WTC11 (cell line): ENCODE measurements around the gene WDR27. TPM values are rescaled to one million over a fixed set of nuclear protein-coding genes. Genes with fewer than 3 reads are reported as not detected.

Experiments used
- ATAC-seq: fragments of 200-7000 bp; cut with Tn5 transposase; 2 replicates; pipeline ENCODE4 v1.10.0; 2021; ENCODE audit warnings: mild to moderate bottlenecking, moderate library complexity
- CTCF ChIA-PET: fragments of 300-600 bp; sonication (Branson Sonifier 250); formaldehyde crosslinking; loops from one replicate; lab custom pipeline; 2021; ENCODE audit warnings: antibody characterized with exemption; lab: Charles Lee
- POLR2A ChIA-PET: fragments of 350-600 bp; sonication (Branson Sonifier 250); formaldehyde crosslinking; loops from one replicate; lab custom pipeline; 2021; ENCODE audit warnings: antibody characterized with exemption; lab: Charles Lee
- DNase-seq: peaks from one replicate; pipeline ENCODE4 v3.0.0; 2021; ENCODE audit warnings: low spot score
- H3K27ac Mint-ChIP-seq: 2 replicates; pipeline ENCODE4 v1.8.0; 2021; ENCODE audit warnings: mixed read lengths
- H3K27me3 Mint-ChIP-seq: 2 replicates; pipeline ENCODE4 v1.8.0; 2021; ENCODE audit warnings: low read depth, mild to moderate bottlenecking, moderate library complexity, mixed read lengths
- H3K36me3 Mint-ChIP-seq: 2 replicates; pipeline ENCODE4 v1.8.0; 2021; ENCODE audit warnings: mixed read lengths
- H3K4me1 Mint-ChIP-seq: 2 replicates; pipeline ENCODE4 v1.8.0; 2022; ENCODE audit warnings: mixed read lengths
- H3K4me3 Mint-ChIP-seq: 2 replicates; pipeline ENCODE4 v1.8.0; 2021; ENCODE audit warnings: mild to moderate bottlenecking, moderate library complexity, mixed read lengths
- H3K9me3 Mint-ChIP-seq: 2 replicates; pipeline ENCODE4 v1.8.0; 2021; ENCODE audit warnings: mixed read lengths
- ATF2 ChIP-seq: sonication (generic); formaldehyde crosslinking; IDR thresholded peaks from 2 replicates; pipeline ENCODE4 v1.8.1; 2022; ENCODE audit warnings: low read depth, missing genetic modification reagents, borderline replicate concordance
- CBFB ChIP-seq: sonication (generic); formaldehyde crosslinking; IDR thresholded peaks from 2 replicates; pipeline ENCODE4 v1.8.1; 2022; ENCODE audit warnings: mild to moderate bottlenecking, low read depth, missing genetic modification reagents
- E2F1 ChIP-seq: sonication (generic); formaldehyde crosslinking; IDR thresholded peaks from 2 replicates; pipeline ENCODE4 v1.8.0; 2022; ENCODE audit warnings: mild to moderate bottlenecking, missing genetic modification reagents
- ELF4 ChIP-seq: sonication (generic); formaldehyde crosslinking; IDR thresholded peaks from 2 replicates; pipeline ENCODE4 v1.8.1; 2022; ENCODE audit warnings: low read depth, mild to moderate bottlenecking, moderate library complexity, missing genetic modification reagents
- FOXP4 ChIP-seq: sonication (generic); formaldehyde crosslinking; IDR thresholded peaks from 2 replicates; pipeline ENCODE4 v1.8.0; 2022; ENCODE audit warnings: mild to moderate bottlenecking, missing genetic modification reagents
- IRF1 ChIP-seq: sonication (generic); formaldehyde crosslinking; IDR thresholded peaks from 2 replicates; pipeline ENCODE4 v1.8.0; 2023; ENCODE audit warnings: missing genetic modification reagents
- IRF2 ChIP-seq: sonication (generic); formaldehyde crosslinking; IDR thresholded peaks from 2 replicates; pipeline ENCODE4 v1.8.0; 2022; ENCODE audit warnings: low read depth, missing genetic modification reagents, borderline replicate concordance
- KAT7 ChIP-seq: sonication (generic); formaldehyde crosslinking; IDR thresholded peaks from 2 replicates; pipeline ENCODE4 v1.8.1; 2023; ENCODE audit warnings: missing genetic modification reagents, mild to moderate bottlenecking, borderline replicate concordance
- NR1H2 ChIP-seq: sonication (generic); formaldehyde crosslinking; IDR thresholded peaks from 2 replicates; pipeline ENCODE4 v1.9.0; 2021; ENCODE audit warnings: mild to moderate bottlenecking, moderate library complexity, missing genetic modification reagents
- NR2C2 ChIP-seq: sonication (generic); formaldehyde crosslinking; IDR thresholded peaks from 2 replicates; pipeline ENCODE4 v1.8.0; 2022; ENCODE audit warnings: mild to moderate bottlenecking, missing genetic modification reagents
- OVOL2 ChIP-seq: fragments of 250-450 bp; sonication (Bioruptor Pico); IDR thresholded peaks from 2 replicates; pipeline ENCODE4 v1.9.0; 2021; ENCODE audit warnings: mild to moderate bottlenecking, borderline replicate concordance
- PRDM15 ChIP-seq: sonication (generic); formaldehyde crosslinking; IDR thresholded peaks from 2 replicates; pipeline ENCODE4 v1.8.0; 2022; ENCODE audit warnings: missing genetic modification reagents
- TCF7 ChIP-seq: sonication (generic); formaldehyde crosslinking; IDR thresholded peaks from 2 replicates; pipeline ENCODE4 v1.8.0; 2022; ENCODE audit warnings: mild to moderate bottlenecking, low read depth, missing genetic modification reagents, moderate library complexity
- TEAD4 ChIP-seq: sonication (generic); formaldehyde crosslinking; IDR thresholded peaks from 2 replicates; pipeline ENCODE4 v1.8.0; 2022; ENCODE audit warnings: mild to moderate bottlenecking, missing genetic modification reagents
- ZBTB43 ChIP-seq: sonication (generic); formaldehyde crosslinking; IDR thresholded peaks from 2 replicates; pipeline ENCODE4 v1.8.1; 2023; ENCODE audit warnings: mild to moderate bottlenecking, missing genetic modification reagents
- ZNF121 ChIP-seq: sonication (generic); formaldehyde crosslinking; IDR thresholded peaks from 2 replicates; pipeline ENCODE4 v1.8.0; 2023; ENCODE audit warnings: missing genetic modification reagents
- total RNA-seq: library from RNA; stranded (reverse); gene quantifications from 3 replicates; pipeline ENCODE4 v1.2.3, GENCODE V29; 2021
- TF ChIP-seq, protein P1 (sequence below): sonication (generic); formaldehyde crosslinking; IDR thresholded peaks from 2 replicates; pipeline ENCODE4 v1.8.1; 2022; ENCODE audit warnings: low read depth, mild to moderate bottlenecking, moderate library complexity, missing genetic modification reagents, borderline replicate concordance
- TF ChIP-seq, protein P2 (sequence below): fragments of 250-450 bp; sonication (Bioruptor Pico); conservative IDR thresholded peaks from 2 replicates; pipeline ENCODE4 v1.9.0; 2021; ENCODE audit warnings: mild to moderate bottlenecking
- TF ChIP-seq, protein P3 (sequence below): sonication (generic); formaldehyde crosslinking; IDR thresholded peaks from 2 replicates; pipeline ENCODE4 v1.8.1; 2023; ENCODE audit warnings: mild to moderate bottlenecking, missing genetic modification reagents, borderline replicate concordance

Gene WDR27
- total RNA-seq, 1 experiment from 2014 or later = 126 TPM

GRCh38 chr6:169738976-169739529, 37.2 kb upstream of the WDR27 start:
- Mint-ChIP-seq H3K4me3 (no peak overlapping the region), H3K36me3 (no peaks in the 10 kb centered on the region), H3K27me3 (peaks cover 14% of the 10 kb centered on the region), H3K9me3 (no peaks in the 10 kb centered on the region), H3K4me1 (peaks cover 5% of the 10 kb centered on the region), H3K27ac (no peak overlapping the region)
- ATAC-seq (no peak), DNase-seq (no peak)
- ChIA-PET POLR2A (no interaction called here), CTCF (no interaction called here)
- no peak for TF ChIP-seq NR2C2 (CRISPR knock-in tag)
- TF ChIP-seq KAT7 = no peak
- TF ChIP-seq, protein P1, sequence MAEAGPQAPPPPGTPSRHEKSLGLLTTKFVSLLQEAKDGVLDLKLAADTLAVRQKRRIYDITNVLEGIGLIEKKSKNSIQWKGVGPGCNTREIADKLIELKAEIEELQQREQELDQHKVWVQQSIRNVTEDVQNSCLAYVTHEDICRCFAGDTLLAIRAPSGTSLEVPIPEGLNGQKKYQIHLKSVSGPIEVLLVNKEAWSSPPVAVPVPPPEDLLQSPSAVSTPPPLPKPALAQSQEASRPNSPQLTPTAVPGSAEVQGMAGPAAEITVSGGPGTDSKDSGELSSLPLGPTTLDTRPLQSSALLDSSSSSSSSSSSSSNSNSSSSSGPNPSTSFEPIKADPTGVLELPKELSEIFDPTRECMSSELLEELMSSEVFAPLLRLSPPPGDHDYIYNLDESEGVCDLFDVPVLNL (CRISPR knock-in tag) = no peak
- TF ChIP-seq IRF1 = no peak
- no peak for TF ChIP-seq IRF2 (CRISPR knock-in tag)
- TF ChIP-seq, protein P2, sequence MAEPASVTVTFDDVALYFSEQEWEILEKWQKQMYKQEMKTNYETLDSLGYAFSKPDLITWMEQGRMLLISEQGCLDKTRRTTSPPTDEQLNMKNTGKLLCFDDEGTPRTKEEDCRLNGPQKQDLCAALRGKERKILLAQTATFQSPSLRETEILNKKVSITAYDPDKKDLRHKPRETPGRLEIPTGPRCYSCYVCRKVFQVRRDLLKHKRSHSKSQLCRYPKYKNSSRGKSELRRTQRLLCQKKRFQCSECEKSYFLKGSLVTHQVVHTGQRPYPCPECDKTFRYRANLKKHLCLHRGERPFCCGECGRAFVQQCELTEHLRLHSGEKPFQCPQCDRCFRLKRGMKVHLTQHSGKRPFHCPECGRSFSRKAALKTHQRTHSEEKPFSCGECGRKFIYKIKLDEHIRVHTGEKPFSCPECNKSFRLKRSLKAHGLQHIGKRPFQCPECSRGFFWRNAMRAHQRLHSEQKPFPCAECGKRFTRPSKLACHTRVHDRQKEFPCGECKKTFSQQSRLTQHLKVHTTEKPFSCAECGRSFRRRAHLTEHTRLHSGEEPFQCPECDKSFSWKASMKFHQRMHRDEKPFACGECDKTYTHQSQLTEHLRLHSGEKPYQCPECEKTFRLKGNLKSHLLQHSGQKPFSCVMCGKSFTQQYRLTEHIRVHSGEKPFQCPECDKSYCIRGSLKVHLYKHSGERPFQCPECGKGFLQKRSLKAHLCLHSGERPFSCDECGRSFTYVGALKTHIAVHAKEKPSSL (CRISPR knock-in tag) = no peak
- no peak for TF ChIP-seq TEAD4 (CRISPR knock-in tag)
- no peak for TF ChIP-seq ZNF121
- no peak for TF ChIP-seq ATF2 (CRISPR knock-in tag)
- no peak for TF ChIP-seq CBFB (CRISPR knock-in tag)
- TF ChIP-seq ELF4 = no peak
- TF ChIP-seq TCF7 (CRISPR knock-in tag) = no peak
- TF ChIP-seq E2F1 (CRISPR knock-in tag) = no peak
- TF ChIP-seq PRDM15 (CRISPR knock-in tag) = no peak
- TF ChIP-seq NR1H2 (CRISPR knock-in tag) = no peak
- TF ChIP-seq FOXP4 (CRISPR knock-in tag) = no peak
- TF ChIP-seq OVOL2 (CRISPR knock-in tag) = no peak
- no peak for TF ChIP-seq ZBTB43 (CRISPR knock-in tag)
- TF ChIP-seq, protein P3, sequence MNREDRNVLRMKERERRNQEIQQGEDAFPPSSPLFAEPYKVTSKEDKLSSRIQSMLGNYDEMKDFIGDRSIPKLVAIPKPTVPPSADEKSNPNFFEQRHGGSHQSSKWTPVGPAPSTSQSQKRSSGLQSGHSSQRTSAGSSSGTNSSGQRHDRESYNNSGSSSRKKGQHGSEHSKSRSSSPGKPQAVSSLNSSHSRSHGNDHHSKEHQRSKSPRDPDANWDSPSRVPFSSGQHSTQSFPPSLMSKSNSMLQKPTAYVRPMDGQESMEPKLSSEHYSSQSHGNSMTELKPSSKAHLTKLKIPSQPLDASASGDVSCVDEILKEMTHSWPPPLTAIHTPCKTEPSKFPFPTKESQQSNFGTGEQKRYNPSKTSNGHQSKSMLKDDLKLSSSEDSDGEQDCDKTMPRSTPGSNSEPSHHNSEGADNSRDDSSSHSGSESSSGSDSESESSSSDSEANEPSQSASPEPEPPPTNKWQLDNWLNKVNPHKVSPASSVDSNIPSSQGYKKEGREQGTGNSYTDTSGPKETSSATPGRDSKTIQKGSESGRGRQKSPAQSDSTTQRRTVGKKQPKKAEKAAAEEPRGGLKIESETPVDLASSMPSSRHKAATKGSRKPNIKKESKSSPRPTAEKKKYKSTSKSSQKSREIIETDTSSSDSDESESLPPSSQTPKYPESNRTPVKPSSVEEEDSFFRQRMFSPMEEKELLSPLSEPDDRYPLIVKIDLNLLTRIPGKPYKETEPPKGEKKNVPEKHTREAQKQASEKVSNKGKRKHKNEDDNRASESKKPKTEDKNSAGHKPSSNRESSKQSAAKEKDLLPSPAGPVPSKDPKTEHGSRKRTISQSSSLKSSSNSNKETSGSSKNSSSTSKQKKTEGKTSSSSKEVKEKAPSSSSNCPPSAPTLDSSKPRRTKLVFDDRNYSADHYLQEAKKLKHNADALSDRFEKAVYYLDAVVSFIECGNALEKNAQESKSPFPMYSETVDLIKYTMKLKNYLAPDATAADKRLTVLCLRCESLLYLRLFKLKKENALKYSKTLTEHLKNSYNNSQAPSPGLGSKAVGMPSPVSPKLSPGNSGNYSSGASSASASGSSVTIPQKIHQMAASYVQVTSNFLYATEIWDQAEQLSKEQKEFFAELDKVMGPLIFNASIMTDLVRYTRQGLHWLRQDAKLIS (CRISPR knock-in tag) = no peak
